AG09319 (cell line): ENCODE results near the gene SALL1.

Source experiments
- DNase-seq: peaks from one replicate; pipeline ENCODE4 v3.0.0-alpha.2; 2010; ENCODE audit warnings: low read depth; ENCODE audit errors: extremely low read depth
- TF ChIP-seq, protein P1 (sequence below): IDR thresholded peaks from 2 replicates; pipeline ENCODE4 v1.5.1; 2011; ENCODE audit warnings: low read depth, mild to moderate bottlenecking, inconsistent platforms, low read length, moderate library complexity

The SALL1 gene

DNA sequence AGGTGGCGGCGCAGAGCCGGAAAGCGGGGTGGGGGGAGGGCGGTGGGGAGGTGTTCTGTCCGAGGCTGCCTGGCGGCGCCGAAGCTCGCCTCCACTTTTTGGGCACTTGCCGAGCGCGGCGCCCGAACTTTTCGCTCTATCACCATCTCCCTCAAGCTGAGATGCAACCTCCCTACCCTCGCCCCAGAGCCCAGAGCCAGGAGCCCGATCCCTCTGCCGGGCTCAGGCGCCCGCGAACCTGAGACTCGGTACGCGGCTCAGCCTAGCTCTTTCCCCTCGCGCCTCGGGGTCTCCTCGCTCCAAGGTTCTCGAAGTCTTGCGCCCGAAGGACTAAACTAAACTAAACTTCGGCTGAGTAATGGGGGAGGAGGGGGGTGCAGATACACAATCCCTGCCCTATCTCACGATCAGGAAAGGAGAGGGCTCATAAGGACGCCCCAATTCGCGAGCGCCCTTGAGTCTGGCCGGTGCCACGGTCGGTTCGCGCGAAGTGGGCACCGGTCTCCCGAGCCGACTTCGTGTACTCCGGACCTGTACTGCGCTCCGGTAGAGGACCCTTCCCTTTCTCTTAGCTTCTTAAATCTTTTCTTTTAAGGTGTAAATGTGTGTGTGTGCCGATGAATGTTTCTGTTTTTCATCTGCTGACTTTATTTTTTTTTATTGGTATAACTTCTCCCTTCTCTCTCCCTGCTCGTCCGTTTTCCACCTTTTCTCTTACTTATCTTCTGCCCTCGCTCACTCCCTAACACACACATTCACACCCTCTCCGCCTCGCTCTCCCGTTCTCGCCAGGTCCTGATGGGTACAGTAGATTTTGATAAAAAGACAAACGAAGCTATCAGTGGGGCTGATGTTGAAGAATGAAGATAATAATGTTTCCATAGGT is 1.9 kb upstream of the SALL1 start:
- DNase-seq, result no peak
- TF ChIP-seq, protein P1, sequence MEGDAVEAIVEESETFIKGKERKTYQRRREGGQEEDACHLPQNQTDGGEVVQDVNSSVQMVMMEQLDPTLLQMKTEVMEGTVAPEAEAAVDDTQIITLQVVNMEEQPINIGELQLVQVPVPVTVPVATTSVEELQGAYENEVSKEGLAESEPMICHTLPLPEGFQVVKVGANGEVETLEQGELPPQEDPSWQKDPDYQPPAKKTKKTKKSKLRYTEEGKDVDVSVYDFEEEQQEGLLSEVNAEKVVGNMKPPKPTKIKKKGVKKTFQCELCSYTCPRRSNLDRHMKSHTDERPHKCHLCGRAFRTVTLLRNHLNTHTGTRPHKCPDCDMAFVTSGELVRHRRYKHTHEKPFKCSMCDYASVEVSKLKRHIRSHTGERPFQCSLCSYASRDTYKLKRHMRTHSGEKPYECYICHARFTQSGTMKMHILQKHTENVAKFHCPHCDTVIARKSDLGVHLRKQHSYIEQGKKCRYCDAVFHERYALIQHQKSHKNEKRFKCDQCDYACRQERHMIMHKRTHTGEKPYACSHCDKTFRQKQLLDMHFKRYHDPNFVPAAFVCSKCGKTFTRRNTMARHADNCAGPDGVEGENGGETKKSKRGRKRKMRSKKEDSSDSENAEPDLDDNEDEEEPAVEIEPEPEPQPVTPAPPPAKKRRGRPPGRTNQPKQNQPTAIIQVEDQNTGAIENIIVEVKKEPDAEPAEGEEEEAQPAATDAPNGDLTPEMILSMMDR, result no peak

DNA sequence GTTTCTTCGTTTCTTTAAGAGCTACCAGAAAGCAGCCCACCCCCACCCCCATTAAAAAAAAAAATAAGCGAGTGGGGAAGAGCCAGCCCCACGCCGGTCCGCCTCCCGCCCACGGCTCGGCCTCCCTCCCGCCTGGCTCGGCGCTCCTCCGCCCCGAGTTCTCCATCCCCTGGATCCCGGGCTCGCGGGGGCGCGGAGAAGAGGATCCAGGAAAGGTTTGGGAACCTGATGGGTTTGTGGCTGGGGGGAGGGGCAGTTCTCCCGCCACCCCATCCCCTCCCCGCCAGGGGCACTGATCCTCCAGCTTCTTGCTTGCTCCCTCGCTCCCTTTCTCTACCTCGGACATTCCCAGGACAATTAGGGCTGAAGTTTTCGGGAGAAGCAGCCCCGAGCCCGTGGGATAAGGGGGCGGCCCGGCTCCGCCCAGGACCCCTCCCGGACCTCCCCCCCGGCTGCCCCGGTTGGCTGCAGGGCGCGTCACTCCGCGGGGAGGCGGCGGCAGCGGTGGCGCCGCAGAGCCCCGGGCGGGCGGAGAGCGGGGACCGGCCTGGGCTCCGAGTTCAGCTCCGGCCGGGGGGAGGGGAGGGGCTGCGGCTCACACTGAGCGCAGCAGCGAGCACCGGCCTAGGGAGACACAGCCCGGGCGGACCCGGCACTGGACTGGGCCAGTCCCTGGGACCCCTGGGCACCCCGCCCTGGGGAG is 1.0 kb upstream of the SALL1 start:
- peak; percentile 78 for DNase-seq
- TF ChIP-seq, protein P1, result no peak; the same call in 1 of the 2 replicates

DNA sequence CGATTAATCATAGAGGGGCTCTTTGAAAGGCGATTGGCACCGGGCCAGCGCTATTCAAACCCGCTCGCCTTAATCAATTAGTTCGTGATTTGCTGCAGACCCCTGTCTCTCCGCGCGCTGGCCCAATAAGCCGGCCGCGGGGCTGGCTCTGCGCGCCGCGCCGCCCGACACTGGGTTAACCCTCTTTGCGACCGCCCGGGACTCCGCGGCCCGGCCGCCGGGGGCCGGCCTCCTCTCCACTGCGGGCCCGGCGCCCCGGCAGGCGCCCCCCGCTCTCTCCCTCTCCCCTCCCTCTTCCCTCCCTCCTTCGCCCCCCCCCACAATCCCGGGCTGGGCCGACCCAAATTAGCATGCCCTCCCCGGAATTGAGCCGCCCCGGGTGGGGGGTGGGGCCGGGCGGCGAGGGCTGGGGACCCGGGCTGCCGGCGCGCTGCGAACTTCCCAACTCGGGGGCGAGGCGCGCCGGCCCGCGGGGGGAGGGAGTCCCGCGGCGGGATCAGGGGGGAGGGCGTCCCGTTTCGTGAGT is 428 bp upstream of the SALL1 start:
- DNase-seq, result peak; percentile 64
- TF ChIP-seq, protein P1, result no peak

DNA sequence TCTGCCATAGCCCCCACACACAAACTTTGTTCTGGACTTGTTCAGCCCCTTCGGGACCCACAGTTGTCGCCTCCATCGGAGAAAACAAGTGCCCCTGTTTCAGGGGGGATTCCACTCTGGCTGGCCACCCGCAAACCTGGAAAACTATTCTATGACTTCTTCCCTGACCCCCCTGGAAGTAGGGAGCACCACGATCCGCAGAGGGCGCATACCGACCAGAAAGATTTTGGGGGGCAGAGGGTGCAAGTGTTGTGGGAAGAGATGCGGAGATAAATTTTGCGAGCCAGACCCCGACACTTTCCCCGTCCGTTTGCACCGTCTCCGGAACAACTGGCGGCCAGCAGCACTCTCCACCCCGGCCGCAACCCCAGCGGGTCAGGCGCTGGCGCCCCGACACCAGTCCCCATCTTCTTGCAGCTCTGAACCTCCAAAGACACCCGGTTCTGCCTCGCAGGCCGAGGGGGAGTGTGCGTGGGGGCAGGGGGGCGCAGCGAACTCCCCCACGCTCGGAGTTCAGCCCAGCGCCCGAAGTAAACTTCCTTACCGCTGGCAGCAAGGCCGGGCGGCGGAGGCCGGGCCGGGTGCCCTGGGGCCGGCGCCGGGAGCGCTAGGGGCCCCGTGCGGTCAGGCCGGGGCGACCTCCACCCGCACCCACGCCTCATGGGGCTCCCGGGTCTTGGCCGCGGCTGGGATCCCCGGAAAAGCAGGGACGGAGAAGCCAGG is 744 bp downstream of the SALL1 start:
- no peak for DNase-seq
- TF ChIP-seq, protein P1, result no peak

GRCh38 chr16:51149721-51150164 is 1.3 kb downstream of the SALL1 start:
- TF ChIP-seq, protein P1, result no peak
- DNase-seq, result no peak

DNA sequence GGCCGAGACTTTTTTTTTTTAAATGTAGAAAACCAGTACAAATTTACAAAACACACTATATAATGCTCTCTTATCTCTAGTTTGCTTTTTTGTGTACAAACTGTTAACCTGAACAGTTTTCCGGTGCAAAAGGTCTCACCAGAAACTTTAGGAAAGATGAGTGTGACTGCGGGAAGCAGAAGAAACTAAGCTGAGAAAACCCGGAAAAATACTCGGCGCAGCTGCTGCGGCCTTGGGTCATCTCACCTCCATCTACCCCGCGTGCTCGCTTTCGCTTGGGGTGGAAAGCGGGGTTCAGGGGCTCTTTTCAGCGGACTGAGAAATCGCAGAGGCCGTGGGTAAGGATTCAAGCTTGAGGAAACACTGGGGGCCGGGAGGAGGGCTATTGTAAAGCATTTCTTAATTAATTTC is 1.8 kb downstream of the SALL1 start:
- no peak for DNase-seq
- TF ChIP-seq, protein P1, result no peak
